GM23338 (cell line): ENCODE results near the gene SIN3B.

Experiments
- CREB1 ChIP-seq: fragments of 250-450 bp; sonication (Bioruptor Pico); IDR thresholded peaks from 2 replicates; pipeline ENCODE4 v1.5.0; 2020; ENCODE audit warnings: low read depth, mild to moderate bottlenecking, moderate library complexity
- EZH2 ChIP-seq: fragments of 200-600 bp; sonication (generic); IDR thresholded peaks from one replicate; pipeline ENCODE4 v1.8.0; 2017; ENCODE audit warnings: antibody characterized with exemption, mild to moderate bottlenecking, low read depth; ENCODE audit not compliant: unreplicated experiment
- EZH2phosphoT487 ChIP-seq: fragments of 200-600 bp; sonication (generic); IDR thresholded peaks from one replicate; pipeline ENCODE4 v1.8.1; 2018; ENCODE audit warnings: antibody characterized with exemption; ENCODE audit not compliant: unreplicated experiment
- JUNB ChIP-seq: IDR thresholded peaks from one replicate; pipeline ENCODE4 v1.6.1; 2016; ENCODE audit warnings: antibody characterized with exemption; ENCODE audit not compliant: unreplicated experiment
- NANOG ChIP-seq: IDR thresholded peaks from 2 replicates; pipeline ENCODE4 v1.6.1; 2016; ENCODE audit warnings: antibody characterized with exemption, borderline replicate concordance
- POLR2AphosphoS5 ChIP-seq: IDR thresholded peaks from 2 replicates; pipeline ENCODE4 v1.6.1; 2016; ENCODE audit warnings: antibody characterized with exemption, low read depth
- STAT1 ChIP-seq: IDR thresholded peaks from one replicate; pipeline ENCODE4 v1.6.1; 2016; ENCODE audit warnings: antibody characterized with exemption; ENCODE audit not compliant: unreplicated experiment
- ZNF114 ChIP-seq: fragments of 250-450 bp; sonication (Bioruptor Pico); IDR thresholded peaks from 2 replicates; pipeline ENCODE4 v1.5.0; 2020; ENCODE audit warnings: mild to moderate bottlenecking, moderate library complexity
- ZNF331 ChIP-seq: fragments of 250-450 bp; sonication (Bioruptor Pico); IDR thresholded peaks from 2 replicates; pipeline ENCODE4 v1.5.0; 2020; ENCODE audit warnings: low read depth, mild to moderate bottlenecking, moderate library complexity
- TF ChIP-seq, protein P1 (sequence below), 2 experiments: fragments of 200-600 bp in 1 of 2; sonication (generic) in 1 of 2; conservative IDR thresholded peaks; 2 replicates each; pipeline versions ENCODE4 v1.5.1 to v1.6.1; 2016 to 2017; ENCODE audit warnings: antibody characterized with exemption in 2 of 2, low read depth in 2 of 2, mild to moderate bottlenecking in 2 of 2, moderate library complexity in 1 of 2
- TF ChIP-seq, protein P2 (sequence below): IDR thresholded peaks from one replicate; pipeline ENCODE4 v1.6.1; 2018; ENCODE audit warnings: antibody characterized with exemption; ENCODE audit not compliant: unreplicated experiment
- TF ChIP-seq, protein P3 (sequence below): fragments of 250-450 bp; sonication (Bioruptor Pico); IDR thresholded peaks from 2 replicates; pipeline ENCODE4 v1.5.0; 2020; ENCODE audit warnings: mild to moderate bottlenecking, moderate library complexity
- TF ChIP-seq, protein P4 (sequence below): IDR thresholded peaks from 2 replicates; pipeline ENCODE4 v1.6.1; 2016; ENCODE audit warnings: antibody characterized with exemption

DNA sequence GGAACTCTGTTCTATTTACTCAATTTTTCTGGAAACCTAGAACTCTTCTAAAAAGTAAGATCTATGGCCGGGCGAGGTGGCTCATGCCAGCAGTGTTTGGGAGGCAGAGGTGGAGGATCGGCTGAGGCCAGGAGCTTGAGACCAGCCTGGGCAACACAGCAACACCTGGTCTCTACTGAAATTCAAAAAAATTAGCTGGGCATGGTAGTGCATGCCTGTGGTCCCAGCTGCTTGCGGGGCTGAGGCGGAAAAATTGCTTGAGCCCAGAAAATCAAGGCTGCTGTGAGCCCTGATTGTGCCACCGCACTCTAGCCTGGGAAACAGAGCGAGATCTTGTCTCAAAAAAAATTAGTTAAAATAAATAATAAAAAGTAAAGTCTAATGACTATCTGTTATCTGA lies 88.2 kb downstream of the SIN3B start:
- TF ChIP-seq, protein P1, sequence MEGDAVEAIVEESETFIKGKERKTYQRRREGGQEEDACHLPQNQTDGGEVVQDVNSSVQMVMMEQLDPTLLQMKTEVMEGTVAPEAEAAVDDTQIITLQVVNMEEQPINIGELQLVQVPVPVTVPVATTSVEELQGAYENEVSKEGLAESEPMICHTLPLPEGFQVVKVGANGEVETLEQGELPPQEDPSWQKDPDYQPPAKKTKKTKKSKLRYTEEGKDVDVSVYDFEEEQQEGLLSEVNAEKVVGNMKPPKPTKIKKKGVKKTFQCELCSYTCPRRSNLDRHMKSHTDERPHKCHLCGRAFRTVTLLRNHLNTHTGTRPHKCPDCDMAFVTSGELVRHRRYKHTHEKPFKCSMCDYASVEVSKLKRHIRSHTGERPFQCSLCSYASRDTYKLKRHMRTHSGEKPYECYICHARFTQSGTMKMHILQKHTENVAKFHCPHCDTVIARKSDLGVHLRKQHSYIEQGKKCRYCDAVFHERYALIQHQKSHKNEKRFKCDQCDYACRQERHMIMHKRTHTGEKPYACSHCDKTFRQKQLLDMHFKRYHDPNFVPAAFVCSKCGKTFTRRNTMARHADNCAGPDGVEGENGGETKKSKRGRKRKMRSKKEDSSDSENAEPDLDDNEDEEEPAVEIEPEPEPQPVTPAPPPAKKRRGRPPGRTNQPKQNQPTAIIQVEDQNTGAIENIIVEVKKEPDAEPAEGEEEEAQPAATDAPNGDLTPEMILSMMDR (conservative IDR thresholded peaks at IDR 0.05; ENCODE audit: low read depth in 2 of 2): no peak
- TF ChIP-seq EZH2phosphoT487 (no peak), EZH2 (no peak), POLR2AphosphoS5 (no peak), CREB1 (CRISPR knock-in tag) (no peak), JUNB (no peak), ZNF331 (no peak), ZNF114 (CRISPR knock-in tag) (no peak), NANOG (no peak), STAT1 (no peak)
- TF ChIP-seq, protein P2, sequence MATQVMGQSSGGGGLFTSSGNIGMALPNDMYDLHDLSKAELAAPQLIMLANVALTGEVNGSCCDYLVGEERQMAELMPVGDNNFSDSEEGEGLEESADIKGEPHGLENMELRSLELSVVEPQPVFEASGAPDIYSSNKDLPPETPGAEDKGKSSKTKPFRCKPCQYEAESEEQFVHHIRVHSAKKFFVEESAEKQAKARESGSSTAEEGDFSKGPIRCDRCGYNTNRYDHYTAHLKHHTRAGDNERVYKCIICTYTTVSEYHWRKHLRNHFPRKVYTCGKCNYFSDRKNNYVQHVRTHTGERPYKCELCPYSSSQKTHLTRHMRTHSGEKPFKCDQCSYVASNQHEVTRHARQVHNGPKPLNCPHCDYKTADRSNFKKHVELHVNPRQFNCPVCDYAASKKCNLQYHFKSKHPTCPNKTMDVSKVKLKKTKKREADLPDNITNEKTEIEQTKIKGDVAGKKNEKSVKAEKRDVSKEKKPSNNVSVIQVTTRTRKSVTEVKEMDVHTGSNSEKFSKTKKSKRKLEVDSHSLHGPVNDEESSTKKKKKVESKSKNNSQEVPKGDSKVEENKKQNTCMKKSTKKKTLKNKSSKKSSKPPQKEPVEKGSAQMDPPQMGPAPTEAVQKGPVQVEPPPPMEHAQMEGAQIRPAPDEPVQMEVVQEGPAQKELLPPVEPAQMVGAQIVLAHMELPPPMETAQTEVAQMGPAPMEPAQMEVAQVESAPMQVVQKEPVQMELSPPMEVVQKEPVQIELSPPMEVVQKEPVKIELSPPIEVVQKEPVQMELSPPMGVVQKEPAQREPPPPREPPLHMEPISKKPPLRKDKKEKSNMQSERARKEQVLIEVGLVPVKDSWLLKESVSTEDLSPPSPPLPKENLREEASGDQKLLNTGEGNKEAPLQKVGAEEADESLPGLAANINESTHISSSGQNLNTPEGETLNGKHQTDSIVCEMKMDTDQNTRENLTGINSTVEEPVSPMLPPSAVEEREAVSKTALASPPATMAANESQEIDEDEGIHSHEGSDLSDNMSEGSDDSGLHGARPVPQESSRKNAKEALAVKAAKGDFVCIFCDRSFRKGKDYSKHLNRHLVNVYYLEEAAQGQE: no peak
- TF ChIP-seq, protein P3, sequence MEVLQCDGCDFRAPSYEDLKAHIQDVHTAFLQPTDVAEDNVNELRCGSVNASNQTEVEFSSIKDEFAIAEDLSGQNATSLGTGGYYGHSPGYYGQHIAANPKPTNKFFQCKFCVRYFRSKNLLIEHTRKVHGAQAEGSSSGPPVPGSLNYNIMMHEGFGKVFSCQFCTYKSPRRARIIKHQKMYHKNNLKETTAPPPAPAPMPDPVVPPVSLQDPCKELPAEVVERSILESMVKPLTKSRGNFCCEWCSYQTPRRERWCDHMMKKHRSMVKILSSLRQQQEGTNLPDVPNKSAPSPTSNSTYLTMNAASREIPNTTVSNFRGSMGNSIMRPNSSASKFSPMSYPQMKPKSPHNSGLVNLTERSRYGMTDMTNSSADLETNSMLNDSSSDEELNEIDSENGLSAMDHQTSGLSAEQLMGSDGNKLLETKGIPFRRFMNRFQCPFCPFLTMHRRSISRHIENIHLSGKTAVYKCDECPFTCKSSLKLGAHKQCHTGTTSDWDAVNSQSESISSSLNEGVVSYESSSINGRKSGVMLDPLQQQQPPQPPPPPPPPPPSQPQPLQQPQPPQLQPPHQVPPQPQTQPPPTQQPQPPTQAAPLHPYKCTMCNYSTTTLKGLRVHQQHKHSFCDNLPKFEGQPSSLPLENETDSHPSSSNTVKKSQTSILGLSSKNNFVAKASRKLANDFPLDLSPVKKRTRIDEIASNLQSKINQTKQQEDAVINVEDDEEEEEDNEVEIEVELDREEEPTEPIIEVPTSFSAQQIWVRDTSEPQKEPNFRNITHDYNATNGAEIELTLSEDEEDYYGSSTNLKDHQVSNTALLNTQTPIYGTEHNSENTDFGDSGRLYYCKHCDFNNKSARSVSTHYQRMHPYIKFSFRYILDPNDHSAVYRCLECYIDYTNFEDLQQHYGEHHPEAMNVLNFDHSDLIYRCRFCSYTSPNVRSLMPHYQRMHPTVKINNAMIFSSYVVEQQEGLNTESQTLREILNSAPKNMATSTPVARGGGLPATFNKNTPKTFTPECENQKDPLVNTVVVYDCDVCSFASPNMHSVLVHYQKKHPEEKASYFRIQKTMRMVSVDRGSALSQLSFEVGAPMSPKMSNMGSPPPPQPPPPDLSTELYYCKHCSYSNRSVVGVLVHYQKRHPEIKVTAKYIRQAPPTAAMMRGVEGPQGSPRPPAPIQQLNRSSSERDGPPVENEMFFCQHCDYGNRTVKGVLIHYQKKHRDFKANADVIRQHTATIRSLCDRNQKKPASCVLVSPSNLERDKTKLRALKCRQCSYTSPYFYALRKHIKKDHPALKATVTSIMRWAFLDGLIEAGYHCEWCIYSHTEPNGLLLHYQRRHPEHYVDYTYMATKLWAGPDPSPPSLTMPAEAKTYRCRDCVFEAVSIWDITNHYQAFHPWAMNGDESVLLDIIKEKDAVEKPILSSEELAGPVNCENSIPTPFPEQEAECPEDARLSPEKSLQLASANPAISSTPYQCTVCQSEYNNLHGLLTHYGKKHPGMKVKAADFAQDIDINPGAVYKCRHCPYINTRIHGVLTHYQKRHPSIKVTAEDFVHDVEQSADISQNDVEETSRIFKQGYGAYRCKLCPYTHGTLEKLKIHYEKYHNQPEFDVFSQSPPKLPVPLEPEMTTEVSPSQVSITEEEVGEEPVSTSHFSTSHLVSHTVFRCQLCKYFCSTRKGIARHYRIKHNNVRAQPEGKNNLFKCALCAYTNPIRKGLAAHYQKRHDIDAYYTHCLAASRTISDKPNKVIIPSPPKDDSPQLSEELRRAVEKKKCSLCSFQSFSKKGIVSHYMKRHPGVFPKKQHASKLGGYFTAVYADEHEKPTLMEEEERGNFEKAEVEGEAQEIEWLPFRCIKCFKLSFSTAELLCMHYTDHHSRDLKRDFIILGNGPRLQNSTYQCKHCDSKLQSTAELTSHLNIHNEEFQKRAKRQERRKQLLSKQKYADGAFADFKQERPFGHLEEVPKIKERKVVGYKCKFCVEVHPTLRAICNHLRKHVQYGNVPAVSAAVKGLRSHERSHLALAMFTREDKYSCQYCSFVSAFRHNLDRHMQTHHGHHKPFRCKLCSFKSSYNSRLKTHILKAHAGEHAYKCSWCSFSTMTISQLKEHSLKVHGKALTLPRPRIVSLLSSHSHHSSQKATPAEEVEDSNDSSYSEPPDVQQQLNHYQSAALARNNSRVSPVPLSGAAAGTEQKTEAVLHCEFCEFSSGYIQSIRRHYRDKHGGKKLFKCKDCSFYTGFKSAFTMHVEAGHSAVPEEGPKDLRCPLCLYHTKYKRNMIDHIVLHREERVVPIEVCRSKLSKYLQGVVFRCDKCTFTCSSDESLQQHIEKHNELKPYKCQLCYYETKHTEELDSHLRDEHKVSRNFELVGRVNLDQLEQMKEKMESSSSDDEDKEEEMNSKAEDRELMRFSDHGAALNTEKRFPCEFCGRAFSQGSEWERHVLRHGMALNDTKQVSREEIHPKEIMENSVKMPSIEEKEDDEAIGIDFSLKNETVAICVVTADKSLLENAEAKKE (CRISPR knock-in tag): no peak
- TF ChIP-seq, protein P4, sequence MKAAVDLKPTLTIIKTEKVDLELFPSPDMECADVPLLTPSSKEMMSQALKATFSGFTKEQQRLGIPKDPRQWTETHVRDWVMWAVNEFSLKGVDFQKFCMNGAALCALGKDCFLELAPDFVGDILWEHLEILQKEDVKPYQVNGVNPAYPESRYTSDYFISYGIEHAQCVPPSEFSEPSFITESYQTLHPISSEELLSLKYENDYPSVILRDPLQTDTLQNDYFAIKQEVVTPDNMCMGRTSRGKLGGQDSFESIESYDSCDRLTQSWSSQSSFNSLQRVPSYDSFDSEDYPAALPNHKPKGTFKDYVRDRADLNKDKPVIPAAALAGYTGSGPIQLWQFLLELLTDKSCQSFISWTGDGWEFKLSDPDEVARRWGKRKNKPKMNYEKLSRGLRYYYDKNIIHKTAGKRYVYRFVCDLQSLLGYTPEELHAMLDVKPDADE: no peak
